ENCODE data around the gene PTPRD.

Gene PTPRD

GRCh38 chr9:8391132-8391531 is 2221.7 kb downstream of the PTPRD start:
- Histone ChIP-seq H3K4ac (ENCODE audit: low read depth, low read length) (no peak overlapping the region), H2AFZ (ENCODE audit: insufficient read depth, low read length, poor library complexity) (no peak overlapping the region), H3K9me3 (ENCODE audit: insufficient read depth, low read depth, low read length) (no peaks in the 10 kb centered on the region), H3K36me3 (ENCODE audit: control insufficient read depth in 1 of 2, insufficient read depth in 2 of 2, low read length in 2 of 2) (no peaks in the 10 kb centered on the region), H4K91ac (ENCODE audit: low read depth, low read length) (no peak overlapping the region), H3K4me1 (ENCODE audit: control insufficient read depth in 1 of 2, insufficient read depth in 2 of 2, low read length in 2 of 2) (no peaks in the 10 kb centered on the region), H2AK5ac (ENCODE audit: low read length) (no peak overlapping the region), H3K4me3 (ENCODE audit: low read depth, low read length) (no peak overlapping the region), H3K14ac (ENCODE audit: low read length) (no peak overlapping the region), H2BK5ac (ENCODE audit: low read depth, low read length, poor library complexity) (no peak overlapping the region), H2BK120ac (ENCODE audit: insufficient read depth, low read length, poor library complexity) (no peak overlapping the region), H3K23ac (ENCODE audit: low read length) (no peak overlapping the region), H3K79me2 (ENCODE audit: control insufficient read depth, insufficient read depth, low read length, poor library complexity) (no peaks in the 10 kb centered on the region), H3K18ac (ENCODE audit: low read length) (no peak overlapping the region), H3K79me1 (ENCODE audit: low read length) (no peaks in the 10 kb centered on the region), H3K27me3 (ENCODE audit: insufficient read depth, low read length) (no peaks in the 10 kb centered on the region), H3K4me2 (ENCODE audit: low read length) (no peak overlapping the region), H2BK12ac (ENCODE audit: low read length) (no peak overlapping the region), H3K27ac (ENCODE audit: low read depth, low read length) (no peak overlapping the region), H4K8ac (ENCODE audit: low read depth, low read length) (no peak overlapping the region), H3K9ac (ENCODE audit: low read length) (no peak overlapping the region), H4K12ac (ENCODE audit: low read depth, low read length) (no peak overlapping the region)
- DNase-seq = no peak
- WGBS (ENCODE audit: extremely low coverage, insufficient coverage, insufficient read length) = no CpG with 5 or more reads among the region's 4 CpGs

DNA sequence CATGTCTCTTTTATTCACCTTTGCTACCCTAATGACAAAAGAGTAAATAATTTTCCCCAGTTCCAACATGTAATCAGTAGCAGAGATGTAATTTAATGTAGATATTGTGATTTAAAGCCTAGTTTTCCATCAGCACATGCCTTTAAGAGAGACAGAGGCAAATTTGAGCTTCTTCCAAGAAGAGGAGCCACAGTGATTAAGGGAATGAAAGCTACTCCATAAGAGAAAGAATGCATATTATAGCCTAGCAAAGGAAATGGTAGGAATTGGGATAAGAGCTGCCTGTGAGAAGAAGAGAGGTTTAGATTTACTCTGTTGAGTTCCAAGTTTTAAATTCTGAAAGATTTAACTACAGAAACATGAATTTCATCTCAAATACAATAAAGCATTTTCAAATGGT is 2222.2 kb downstream of the PTPRD start:
- no peak overlapping the region for H4K8ac ChIP-seq (ENCODE audit: low read depth, low read length)
- no peak overlapping the region for H3K27ac ChIP-seq (ENCODE audit: low read depth, low read length)
- no peak overlapping the region for H2AK5ac ChIP-seq (ENCODE audit: low read length)
- no peaks in the 10 kb centered on the region for H3K36me3 ChIP-seq (ENCODE audit: control insufficient read depth in 1 of 2, insufficient read depth in 2 of 2, low read length in 2 of 2)
- H3K14ac ChIP-seq (ENCODE audit: low read length) = no peak overlapping the region
- H3K23ac ChIP-seq (ENCODE audit: low read length) = no peak overlapping the region
- no peaks in the 10 kb centered on the region for H3K4me1 ChIP-seq (ENCODE audit: control insufficient read depth in 1 of 2, insufficient read depth in 2 of 2, low read length in 2 of 2)
- no peaks in the 10 kb centered on the region for H3K79me2 ChIP-seq (ENCODE audit: control insufficient read depth, insufficient read depth, low read length, poor library complexity)
- no peak overlapping the region for H2BK12ac ChIP-seq (ENCODE audit: low read length)
- no peak overlapping the region for H3K4me2 ChIP-seq (ENCODE audit: low read length)
- H3K4me3 ChIP-seq (ENCODE audit: low read depth, low read length) = no peak overlapping the region
- H3K4ac ChIP-seq (ENCODE audit: low read depth, low read length) = no peak overlapping the region
- H3K9me3 ChIP-seq (ENCODE audit: insufficient read depth, low read depth, low read length) = no peaks in the 10 kb centered on the region
- H2BK120ac ChIP-seq (ENCODE audit: insufficient read depth, low read length, poor library complexity) = no peak overlapping the region
- DNase-seq = no peak
- no peak overlapping the region for H2BK5ac ChIP-seq (ENCODE audit: low read depth, low read length, poor library complexity)
- H3K9ac ChIP-seq (ENCODE audit: low read length) = no peak overlapping the region
- H4K91ac ChIP-seq (ENCODE audit: low read depth, low read length) = no peak overlapping the region
- no peaks in the 10 kb centered on the region for H3K27me3 ChIP-seq (ENCODE audit: insufficient read depth, low read length)
- no peak overlapping the region for H2AFZ ChIP-seq (ENCODE audit: insufficient read depth, low read length, poor library complexity)
- no peak overlapping the region for H3K18ac ChIP-seq (ENCODE audit: low read length)
- no peak overlapping the region for H4K12ac ChIP-seq (ENCODE audit: low read depth, low read length)
- H3K79me1 ChIP-seq (ENCODE audit: low read length) = no peaks in the 10 kb centered on the region

DNA sequence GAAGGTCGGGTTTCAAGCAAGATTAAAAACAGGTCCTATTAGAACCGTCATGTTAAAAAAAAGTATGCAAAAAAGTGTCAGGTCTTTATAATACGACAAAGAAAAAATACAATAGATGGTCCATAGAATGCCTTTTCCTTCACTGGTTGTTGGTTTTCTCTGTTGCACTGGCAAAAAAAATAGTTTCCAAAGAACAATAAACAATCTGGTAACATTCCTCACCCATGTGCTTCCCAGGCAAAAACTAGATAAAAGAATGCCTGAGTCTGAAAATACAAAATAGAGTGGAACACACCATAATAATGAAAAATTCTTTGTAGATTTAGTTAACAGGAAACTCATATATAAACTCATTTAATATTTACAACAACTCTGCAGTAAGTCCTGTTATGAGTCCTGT is 2223.3 kb downstream of the PTPRD start:
- no peak overlapping the region for H3K27ac ChIP-seq (ENCODE audit: low read depth, low read length)
- no peaks in the 10 kb centered on the region for H3K27me3 ChIP-seq (ENCODE audit: insufficient read depth, low read length)
- H3K9me3 ChIP-seq (ENCODE audit: insufficient read depth, low read depth, low read length) = no peaks in the 10 kb centered on the region
- no peak overlapping the region for H2BK12ac ChIP-seq (ENCODE audit: low read length)
- no peak overlapping the region for H3K9ac ChIP-seq (ENCODE audit: low read length)
- no peak overlapping the region for H3K4ac ChIP-seq (ENCODE audit: low read depth, low read length)
- H2AK5ac ChIP-seq (ENCODE audit: low read length) = no peak overlapping the region
- no peak overlapping the region for H2BK120ac ChIP-seq (ENCODE audit: insufficient read depth, low read length, poor library complexity)
- no peak overlapping the region for H3K14ac ChIP-seq (ENCODE audit: low read length)
- H4K8ac ChIP-seq (ENCODE audit: low read depth, low read length) = no peak overlapping the region
- H2AFZ ChIP-seq (ENCODE audit: insufficient read depth, low read length, poor library complexity) = no peak overlapping the region
- no peaks in the 10 kb centered on the region for H3K36me3 ChIP-seq (ENCODE audit: control insufficient read depth in 1 of 2, insufficient read depth in 2 of 2, low read length in 2 of 2)
- WGBS (ENCODE audit: extremely low coverage, insufficient coverage, insufficient read length) = no CpG with 5 or more reads among the region's 3 CpGs
- DNase-seq = no peak
- no peak overlapping the region for H4K12ac ChIP-seq (ENCODE audit: low read depth, low read length)
- no peak overlapping the region for H3K18ac ChIP-seq (ENCODE audit: low read length)
- H3K4me1 ChIP-seq (ENCODE audit: control insufficient read depth in 1 of 2, insufficient read depth in 2 of 2, low read length in 2 of 2) = no peaks in the 10 kb centered on the region
- H3K79me1 ChIP-seq (ENCODE audit: low read length) = no peaks in the 10 kb centered on the region
- H2BK5ac ChIP-seq (ENCODE audit: low read depth, low read length, poor library complexity) = no peak overlapping the region
- no peaks in the 10 kb centered on the region for H3K79me2 ChIP-seq (ENCODE audit: control insufficient read depth, insufficient read depth, low read length, poor library complexity)
- no peak overlapping the region for H3K23ac ChIP-seq (ENCODE audit: low read length)
- H4K91ac ChIP-seq (ENCODE audit: low read depth, low read length) = no peak overlapping the region
- no peak overlapping the region for H3K4me3 ChIP-seq (ENCODE audit: low read depth, low read length)
- H3K4me2 ChIP-seq (ENCODE audit: low read length) = no peak overlapping the region

DNA sequence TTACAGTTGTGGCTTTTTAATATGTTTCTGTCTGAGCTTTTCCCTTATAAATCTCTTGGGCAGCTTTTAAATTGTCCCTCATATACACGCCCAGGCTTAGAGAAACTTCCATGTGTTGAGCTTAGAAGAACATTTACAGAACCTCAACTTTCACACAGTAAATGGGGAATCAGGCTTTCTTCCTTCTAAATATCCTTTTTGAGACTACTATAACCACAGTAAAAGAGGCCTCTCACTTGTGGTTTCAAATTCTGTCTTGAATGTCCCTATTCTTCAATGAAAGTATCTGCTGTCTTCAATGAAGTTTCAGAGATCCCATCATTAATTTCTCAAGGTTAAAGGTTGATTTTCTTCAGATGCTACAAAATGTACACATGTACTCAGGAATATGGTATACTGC is 2224.7 kb downstream of the PTPRD start:
- no peaks in the 10 kb centered on the region for H3K79me1 ChIP-seq (ENCODE audit: low read length)
- H3K9ac ChIP-seq (ENCODE audit: low read length) = no peak overlapping the region
- H4K91ac ChIP-seq (ENCODE audit: low read depth, low read length) = no peak overlapping the region
- no peak overlapping the region for H2BK12ac ChIP-seq (ENCODE audit: low read length)
- H3K79me2 ChIP-seq (ENCODE audit: control insufficient read depth, insufficient read depth, low read length, poor library complexity) = no peaks in the 10 kb centered on the region
- no peak overlapping the region for H2AK5ac ChIP-seq (ENCODE audit: low read length)
- H3K9me3 ChIP-seq (ENCODE audit: insufficient read depth, low read depth, low read length) = no peaks in the 10 kb centered on the region
- no peak overlapping the region for H3K27ac ChIP-seq (ENCODE audit: low read depth, low read length)
- H4K8ac ChIP-seq (ENCODE audit: low read depth, low read length) = no peak overlapping the region
- no peaks in the 10 kb centered on the region for H3K4me1 ChIP-seq (ENCODE audit: control insufficient read depth in 1 of 2, insufficient read depth in 2 of 2, low read length in 2 of 2)
- no peak overlapping the region for H2BK5ac ChIP-seq (ENCODE audit: low read depth, low read length, poor library complexity)
- no peak overlapping the region for H4K12ac ChIP-seq (ENCODE audit: low read depth, low read length)
- H3K36me3 ChIP-seq (ENCODE audit: control insufficient read depth in 1 of 2, insufficient read depth in 2 of 2, low read length in 2 of 2) = no peaks in the 10 kb centered on the region
- H3K4ac ChIP-seq (ENCODE audit: low read depth, low read length) = no peak overlapping the region
- no peak overlapping the region for H3K18ac ChIP-seq (ENCODE audit: low read length)
- H3K14ac ChIP-seq (ENCODE audit: low read length) = no peak overlapping the region
- no CpG with 5 or more reads among the region's 1 CpG for WGBS (ENCODE audit: extremely low coverage, insufficient coverage, insufficient read length)
- no peaks in the 10 kb centered on the region for H3K27me3 ChIP-seq (ENCODE audit: insufficient read depth, low read length)
- no peak overlapping the region for H2AFZ ChIP-seq (ENCODE audit: insufficient read depth, low read length, poor library complexity)
- H3K23ac ChIP-seq (ENCODE audit: low read length) = no peak overlapping the region
- H3K4me3 ChIP-seq (ENCODE audit: low read depth, low read length) = no peak overlapping the region
- H3K4me2 ChIP-seq (ENCODE audit: low read length) = no peak overlapping the region
- DNase-seq = no peak
- H2BK120ac ChIP-seq (ENCODE audit: insufficient read depth, low read length, poor library complexity) = no peak overlapping the region

- Histone ChIP-seq H3K18ac (ENCODE audit: low read length) (no peak overlapping the region), H3K9me3 (ENCODE audit: insufficient read depth, low read depth, low read length) (no peaks in the 10 kb centered on the region), H2AK5ac (ENCODE audit: low read length) (no peak overlapping the region), H3K4ac (ENCODE audit: low read depth, low read length) (no peak overlapping the region), H4K8ac (ENCODE audit: low read depth, low read length) (no peak overlapping the region), H4K12ac (ENCODE audit: low read depth, low read length) (no peak overlapping the region), H3K79me2 (ENCODE audit: control insufficient read depth, insufficient read depth, low read length, poor library complexity) (no peaks in the 10 kb centered on the region), H3K27me3 (ENCODE audit: insufficient read depth, low read length) (no peaks in the 10 kb centered on the region), H3K27ac (ENCODE audit: low read depth, low read length) (no peak overlapping the region), H3K79me1 (ENCODE audit: low read length) (no peaks in the 10 kb centered on the region), H3K23ac (ENCODE audit: low read length) (no peak overlapping the region), H3K4me3 (ENCODE audit: low read depth, low read length) (no peak overlapping the region), H3K4me1 (ENCODE audit: control insufficient read depth in 1 of 2, insufficient read depth in 2 of 2, low read length in 2 of 2) (no peaks in the 10 kb centered on the region), H4K91ac (ENCODE audit: low read depth, low read length) (no peak overlapping the region), H3K36me3 (ENCODE audit: control insufficient read depth in 1 of 2, insufficient read depth in 2 of 2, low read length in 2 of 2) (no peaks in the 10 kb centered on the region), H3K4me2 (ENCODE audit: low read length) (no peak overlapping the region), H2BK120ac (ENCODE audit: insufficient read depth, low read length, poor library complexity) (no peak overlapping the region), H2BK5ac (ENCODE audit: low read depth, low read length, poor library complexity) (no peak overlapping the region), H2AFZ (ENCODE audit: insufficient read depth, low read length, poor library complexity) (no peak overlapping the region), H2BK12ac (ENCODE audit: low read length) (no peak overlapping the region), H3K14ac (ENCODE audit: low read length) (no peak overlapping the region), H3K9ac (ENCODE audit: low read length) (no peak overlapping the region)
- no CpG with 5 or more reads among the region's 3 CpGs for WGBS (ENCODE audit: extremely low coverage, insufficient coverage, insufficient read length)
- no peak for DNase-seq
These were observed 2228.7 kb downstream of the PTPRD start for GRCh38 chr9:8384091-8384490.
